GM18499 (cell line): ENCODE results near the gene DBH.

Experiments used
- ATAC-seq: cut with Tn5 transposase; IDR thresholded peaks from one replicate; pipeline ENCODE4 v1.9.1; 2021; ENCODE audit warnings: moderate number of reproducible peaks; ENCODE audit not compliant: insufficient read depth, unreplicated experiment

The DBH gene

DNA sequence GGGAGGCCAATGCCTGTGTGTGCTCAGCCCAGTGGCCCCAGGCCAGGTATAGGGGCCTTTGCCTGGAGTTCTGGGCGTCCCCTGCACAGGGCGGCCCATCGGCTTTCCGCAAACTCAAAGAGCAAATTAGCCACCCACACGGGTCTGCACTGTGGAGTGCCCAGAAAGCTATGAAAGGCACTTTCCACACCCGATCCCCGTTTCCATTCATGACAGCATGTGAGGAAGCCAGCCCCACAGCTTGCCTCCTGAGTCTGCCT lies 5.2 kb downstream of the DBH start:
- no peak for ATAC-seq

DNA sequence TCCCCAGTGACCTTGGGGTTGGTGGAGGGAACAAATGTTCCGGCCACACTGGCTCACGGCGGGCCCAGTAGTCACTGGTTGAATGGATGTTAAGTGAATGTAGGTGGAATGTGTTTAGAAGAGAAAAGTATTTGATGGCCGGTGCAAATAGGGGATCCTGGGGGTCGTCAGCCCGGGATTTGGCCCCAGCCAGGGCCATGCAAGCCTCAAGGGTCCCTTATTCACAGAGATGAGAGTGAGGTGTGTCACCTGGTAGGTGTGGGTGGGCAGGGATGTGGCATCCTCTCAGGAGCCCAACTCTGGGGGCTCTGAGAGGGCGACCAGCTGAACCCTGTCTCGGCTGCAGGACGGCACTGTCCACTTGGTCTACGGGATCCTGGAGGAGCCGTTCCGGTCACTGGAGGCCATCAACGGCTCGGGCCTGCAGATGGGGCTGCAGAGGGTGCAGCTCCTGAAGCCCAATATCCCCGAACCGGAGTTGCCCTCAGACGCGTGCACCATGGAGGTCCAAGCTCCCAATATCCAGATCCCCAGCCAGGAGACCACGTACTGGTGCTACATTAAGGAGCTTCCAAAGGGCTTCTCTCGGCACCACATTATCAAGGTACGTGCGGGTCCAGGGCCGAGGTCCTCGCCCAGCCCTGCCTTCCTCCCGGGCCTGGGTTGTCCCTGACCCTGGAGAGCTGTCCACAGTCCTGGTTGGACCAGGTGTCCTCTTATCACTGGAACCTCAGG lies 5.9 kb downstream of the DBH start:
- ATAC-seq, result no peak

DNA sequence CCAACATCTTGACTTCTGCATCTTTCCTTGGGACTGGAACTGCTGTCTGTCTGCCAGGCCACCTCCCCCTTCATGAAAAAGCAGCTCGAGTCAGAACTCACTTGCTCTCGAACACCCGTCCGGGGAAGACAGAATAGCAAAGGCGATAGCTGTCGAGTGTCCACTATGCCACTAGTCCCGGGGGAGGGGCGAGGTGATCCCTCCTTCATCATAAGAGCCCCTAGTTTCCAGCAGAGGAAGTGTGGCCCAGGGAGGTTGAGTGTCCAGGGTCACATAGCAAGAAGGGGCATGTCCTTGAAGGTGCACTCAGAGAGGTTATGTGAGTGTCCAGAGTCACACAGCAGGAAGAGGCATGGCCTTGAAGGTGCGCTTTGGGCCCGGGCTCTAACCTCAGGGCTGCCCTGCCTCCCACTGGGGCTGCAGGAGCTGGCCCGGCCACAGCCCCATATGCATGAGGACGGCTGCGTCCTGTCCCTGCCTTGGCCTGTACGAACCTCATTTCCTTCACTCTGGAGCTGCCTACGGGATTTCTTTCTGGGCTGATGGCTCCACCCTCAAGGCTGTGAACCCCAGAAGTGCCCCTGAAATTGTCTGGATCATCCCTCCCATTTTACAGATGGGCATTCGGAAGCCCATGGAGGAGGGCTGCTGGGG lies 6.7 kb downstream of the DBH start:
- no peak for ATAC-seq

DNA sequence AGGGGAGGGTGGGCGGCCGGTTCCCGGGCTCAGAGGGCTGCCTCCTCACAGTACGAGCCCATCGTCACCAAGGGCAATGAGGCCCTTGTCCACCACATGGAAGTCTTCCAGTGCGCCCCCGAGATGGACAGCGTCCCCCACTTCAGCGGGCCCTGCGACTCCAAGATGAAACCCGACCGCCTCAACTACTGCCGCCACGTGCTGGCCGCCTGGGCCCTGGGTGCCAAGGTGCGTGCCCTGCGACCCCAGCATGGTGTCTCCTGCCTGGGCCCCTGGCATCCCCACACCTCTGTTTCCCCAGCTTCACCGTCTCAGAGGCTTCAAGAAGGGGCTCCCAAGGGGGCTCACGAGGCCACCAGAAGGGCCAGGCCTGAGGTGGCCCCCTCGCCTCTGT lies 7.2 kb downstream of the DBH start:
- no peak for ATAC-seq

DNA sequence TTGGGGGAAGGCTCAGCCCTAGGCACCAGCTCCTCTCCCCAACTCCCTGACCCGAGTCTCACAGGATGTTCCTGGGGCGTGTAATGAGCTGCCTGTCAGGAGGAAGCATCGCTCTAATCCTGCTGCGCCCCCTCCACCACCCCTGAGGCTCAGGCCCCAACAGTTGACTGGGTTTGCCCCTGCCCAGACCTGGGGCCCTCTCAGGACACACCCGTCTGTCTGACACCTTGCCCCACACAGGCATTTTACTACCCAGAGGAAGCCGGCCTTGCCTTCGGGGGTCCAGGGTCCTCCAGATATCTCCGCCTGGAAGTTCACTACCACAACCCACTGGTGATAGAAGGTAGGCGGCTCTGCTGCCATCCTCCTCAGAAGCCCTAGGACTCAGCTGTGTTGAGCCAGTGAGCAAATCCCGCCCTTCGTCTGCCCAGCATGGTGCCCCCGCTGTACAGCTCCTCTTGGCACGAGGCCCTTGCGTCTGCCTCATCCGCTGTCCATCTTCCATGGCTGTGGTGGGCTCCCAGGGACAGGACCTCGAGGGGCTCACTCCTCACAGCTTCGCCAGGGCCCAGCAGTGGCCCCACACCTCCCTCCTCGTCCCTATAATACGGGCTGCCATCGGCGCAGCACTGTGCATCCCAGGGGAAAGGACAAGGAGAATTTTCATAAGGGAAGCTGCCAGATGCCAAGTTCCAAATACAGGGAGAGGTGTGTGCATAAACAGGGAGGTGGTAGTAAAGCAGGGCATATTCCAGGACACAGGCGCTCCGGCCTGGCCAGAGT lies 8.0 kb downstream of the DBH start:
- no peak for ATAC-seq

DNA sequence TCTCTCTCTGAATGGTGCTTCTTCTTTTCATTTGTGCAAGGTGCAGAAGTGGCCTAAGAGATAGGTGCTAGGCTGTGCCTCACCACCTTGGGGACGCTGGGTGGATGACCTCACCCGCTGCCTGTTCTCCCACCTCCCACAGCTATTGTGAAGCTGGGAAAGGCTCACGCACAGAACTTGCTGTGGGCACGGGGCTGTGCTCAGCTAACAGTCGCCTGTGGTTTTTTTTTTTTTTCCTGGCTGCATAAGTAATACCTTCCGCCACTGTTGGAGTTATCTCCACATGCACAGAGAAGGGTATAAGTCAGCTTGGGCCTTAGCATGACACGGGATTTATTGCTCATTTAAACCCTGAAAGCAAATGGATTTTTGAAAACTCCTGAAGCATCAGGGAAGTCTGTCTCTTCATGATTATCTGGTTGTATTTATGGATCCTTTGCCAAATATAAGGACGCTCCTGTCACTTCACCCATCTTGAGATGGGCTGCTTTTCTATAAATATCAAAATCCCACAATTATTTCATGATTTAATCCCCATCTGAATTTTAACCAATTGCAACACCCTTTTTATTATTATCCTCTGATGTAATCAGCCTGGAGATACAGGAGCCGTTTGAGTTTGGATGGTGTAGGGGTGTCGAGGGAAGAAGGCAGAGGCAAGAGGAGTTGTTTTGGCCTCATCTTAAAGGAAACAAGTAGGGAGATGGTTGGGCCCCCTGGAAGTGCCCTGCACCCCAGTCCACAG lies 9.0 kb downstream of the DBH start:
- ATAC-seq, result no peak

DNA sequence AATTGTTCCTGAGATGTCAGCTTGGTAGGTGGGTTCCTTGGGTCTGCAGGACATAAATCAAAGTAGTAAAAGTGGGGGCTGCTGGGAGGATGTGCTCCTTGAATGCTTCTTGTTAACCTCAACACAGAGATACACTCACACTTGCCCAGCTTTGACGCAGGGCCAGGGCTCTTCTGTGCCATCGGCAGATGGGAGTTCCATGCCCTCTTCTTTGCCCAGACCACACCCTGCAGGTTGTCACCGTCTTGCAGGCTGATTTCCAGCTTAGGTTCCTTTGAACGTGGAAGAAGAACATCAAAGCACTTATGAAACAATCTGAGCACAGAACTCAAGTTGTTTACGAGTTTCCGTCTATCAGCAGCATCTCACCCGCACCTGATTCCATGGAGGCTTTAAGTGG lies 11.0 kb downstream of the DBH start:
- no peak for ATAC-seq

DNA sequence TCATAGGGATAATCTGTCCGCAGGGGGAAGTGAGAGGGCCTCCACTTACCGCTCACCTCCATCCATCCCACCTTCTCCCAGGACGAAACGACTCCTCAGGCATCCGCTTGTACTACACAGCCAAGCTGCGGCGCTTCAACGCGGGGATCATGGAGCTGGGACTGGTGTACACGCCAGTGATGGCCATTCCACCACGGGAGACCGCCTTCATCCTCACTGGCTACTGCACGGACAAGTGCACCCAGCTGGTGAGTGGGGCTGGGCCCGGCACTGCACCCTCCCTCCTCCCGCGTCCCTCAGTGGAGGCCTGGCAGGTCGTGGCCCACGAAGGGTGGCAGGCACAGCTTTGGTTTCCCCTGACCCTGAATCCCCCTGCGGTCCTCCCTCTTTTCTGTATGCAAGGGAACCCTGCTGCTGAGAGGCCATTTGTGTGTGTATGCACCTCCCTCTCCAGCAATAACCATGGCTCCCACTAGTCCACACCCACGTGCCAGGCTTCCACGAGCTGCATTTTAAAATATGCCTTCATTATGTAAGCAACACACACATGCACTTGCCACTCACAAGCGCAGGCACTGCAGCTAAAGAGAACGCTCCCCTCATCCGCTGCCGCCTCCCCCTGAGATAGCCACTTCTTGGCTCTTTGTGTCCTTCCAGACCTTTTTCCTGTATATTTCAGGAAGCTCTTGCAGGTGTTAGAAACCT lies 11.8 kb downstream of the DBH start:
- no peak for ATAC-seq

DNA sequence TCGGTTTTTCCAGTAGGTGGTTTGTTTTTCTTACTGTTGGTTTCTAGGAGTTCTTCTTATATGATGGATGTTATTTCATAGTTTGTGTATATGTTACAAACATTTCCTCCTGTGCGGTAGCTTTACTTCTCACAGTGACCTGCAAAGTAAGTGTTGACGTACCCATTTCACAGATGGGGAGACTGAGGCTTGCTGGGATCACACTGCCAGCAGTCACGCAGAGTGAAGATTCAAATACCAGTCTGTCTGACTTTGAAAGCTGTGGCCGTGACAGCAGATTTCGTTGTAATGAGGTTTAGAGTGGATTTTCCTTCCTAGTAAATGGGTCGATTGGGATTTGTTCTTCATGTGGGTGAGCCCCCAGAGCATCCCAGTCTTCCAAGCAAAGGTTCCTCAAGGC lies 13.0 kb downstream of the DBH start:
- no peak for ATAC-seq

DNA sequence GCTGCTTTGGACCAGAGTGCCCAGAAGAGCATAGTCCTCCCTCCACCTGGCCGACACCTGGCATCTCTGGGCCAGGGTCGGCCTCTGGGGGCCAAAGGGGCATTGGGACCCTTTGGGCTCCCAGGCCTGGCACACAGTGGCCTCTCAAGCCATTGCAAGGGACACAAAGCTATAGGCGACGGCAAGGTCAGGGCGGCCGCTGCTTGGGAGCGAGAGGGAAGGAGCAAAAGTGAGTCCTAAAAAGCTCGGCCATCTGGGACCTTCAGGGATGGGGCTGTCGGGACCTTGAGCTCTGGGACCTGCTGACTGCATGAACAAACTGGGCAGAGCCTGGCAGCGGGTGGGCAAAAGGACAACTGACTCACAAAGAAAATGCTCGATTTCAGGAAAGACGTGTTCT lies 13.9 kb downstream of the DBH start:
- no peak for ATAC-seq

DNA sequence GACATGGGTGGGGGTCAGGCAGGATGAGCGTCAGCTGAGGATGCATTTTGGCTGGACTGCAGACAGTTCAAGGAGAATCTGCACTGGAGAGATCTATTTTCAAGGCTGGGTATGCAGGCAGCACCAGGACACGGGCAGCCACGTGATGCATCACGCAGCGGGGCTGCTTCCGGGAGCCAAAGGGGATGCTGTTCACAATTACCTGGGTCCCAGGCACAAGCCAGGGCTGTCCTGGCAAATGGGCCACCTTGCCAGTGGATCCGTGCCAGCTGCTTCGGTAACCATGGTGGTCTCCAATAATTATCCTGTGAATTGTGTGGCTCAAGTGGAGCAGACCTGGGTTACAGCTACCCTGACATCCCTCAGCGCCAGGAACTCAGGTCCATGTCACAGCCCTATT lies 17.5 kb downstream of the DBH start:
- ATAC-seq, result no peak

DNA sequence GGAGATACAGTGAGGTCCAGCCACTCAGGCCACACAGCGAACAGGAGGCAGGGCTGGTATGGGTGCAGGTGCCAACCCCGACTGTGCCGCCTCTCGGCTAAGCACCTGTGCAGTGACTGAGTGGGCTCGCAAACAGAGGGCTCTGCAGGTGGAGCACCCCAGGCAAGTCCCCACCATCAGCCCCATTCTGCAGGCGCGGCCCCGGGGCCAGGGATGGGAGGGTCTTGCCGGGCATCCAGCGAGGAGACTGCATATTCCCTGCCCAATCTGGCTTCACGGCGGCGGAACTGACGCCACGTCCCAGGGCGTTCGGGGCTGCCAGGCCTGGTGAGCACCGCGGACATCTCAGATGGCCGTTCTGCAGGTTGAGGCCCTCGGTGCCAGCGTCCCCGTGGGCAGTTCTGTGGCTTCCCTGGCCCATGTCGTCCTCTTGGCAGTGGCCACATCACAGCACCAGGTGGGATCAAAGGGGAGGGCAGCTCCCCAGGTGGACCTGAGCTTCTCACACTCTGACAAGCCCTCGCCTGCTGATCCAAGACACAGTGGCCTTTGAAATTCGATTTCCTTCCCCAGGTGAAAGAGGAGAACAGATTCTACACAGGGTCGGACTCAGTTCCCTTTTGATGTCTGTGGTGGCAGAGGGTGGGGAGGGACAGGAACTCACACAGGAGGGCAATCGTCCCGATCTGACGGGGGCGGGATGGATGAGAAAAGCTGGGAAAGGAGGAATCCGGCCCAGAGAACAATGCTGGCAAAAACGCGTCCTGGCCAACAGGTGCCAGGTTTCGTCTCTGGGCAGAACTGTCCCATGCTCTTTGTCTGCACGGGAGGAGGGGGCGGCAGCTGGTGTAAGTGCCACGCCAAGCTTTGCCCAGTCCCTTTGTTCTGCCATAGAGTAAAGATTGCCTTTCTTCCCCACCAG lies 18.8 kb downstream of the DBH start:
- no peak for ATAC-seq

DNA sequence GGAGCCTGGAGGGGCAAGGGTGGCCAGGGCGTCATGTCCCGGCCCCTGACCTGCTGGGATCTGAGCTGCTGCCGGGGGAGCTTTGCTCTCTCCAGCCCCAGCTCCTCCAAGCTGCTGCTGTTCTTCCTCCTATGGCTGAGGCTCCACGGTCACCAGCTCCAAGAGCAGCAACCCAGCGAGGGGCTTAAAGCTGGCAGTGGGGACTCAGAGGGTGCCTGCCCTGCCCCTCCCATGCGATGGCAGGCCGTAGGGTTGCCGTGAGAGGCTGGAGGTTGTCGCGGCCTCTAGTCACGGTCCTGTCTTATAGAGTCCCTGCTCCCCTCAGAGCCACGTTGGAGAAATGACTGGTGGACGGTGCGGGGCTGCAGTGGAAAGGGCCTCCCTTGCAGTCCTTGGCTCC lies 19.5 kb downstream of the DBH start:
- ATAC-seq, result no peak

DNA sequence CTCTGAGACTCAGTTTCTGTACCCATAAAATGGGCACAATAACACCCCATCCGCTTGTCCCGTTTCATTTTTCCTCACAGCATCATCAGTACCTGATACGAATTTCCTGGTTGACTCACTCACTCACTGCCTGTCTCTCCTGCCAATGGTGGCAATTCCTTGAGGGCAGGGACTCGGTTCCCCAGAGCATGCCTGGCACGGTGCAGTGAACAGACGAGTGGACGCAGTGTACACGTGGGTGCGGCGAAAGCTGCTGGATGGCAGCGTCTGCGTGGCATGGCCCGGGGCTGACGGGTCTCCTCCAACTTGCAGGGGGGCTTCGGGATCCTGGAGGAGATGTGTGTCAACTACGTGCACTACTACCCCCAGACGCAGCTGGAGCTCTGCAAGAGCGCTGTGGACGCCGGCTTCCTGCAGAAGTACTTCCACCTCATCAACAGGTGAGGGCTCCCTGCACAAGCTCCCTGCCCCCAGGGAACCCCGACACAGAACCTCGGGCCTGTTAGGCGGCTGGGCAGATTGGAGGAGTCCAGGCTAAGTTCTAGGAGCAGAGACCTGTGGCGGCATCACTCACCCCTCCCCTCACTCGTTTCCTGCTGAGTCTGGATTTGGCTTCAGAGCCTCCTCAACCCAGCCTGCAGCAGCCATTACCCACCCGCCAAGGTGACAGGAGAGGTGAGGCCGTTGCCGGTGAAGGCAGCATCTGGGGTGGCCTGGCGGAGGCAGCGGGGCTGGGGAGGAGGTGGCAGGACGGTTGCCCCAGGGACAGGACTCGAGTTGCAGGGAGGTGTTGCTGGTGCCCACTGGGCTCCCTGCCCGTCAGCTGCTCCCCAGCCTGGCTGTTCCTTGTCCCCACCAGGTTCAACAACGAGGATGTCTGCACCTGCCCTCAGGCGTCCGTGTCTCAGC lies 20.3 kb downstream of the DBH start:
- ATAC-seq, result no peak

DNA sequence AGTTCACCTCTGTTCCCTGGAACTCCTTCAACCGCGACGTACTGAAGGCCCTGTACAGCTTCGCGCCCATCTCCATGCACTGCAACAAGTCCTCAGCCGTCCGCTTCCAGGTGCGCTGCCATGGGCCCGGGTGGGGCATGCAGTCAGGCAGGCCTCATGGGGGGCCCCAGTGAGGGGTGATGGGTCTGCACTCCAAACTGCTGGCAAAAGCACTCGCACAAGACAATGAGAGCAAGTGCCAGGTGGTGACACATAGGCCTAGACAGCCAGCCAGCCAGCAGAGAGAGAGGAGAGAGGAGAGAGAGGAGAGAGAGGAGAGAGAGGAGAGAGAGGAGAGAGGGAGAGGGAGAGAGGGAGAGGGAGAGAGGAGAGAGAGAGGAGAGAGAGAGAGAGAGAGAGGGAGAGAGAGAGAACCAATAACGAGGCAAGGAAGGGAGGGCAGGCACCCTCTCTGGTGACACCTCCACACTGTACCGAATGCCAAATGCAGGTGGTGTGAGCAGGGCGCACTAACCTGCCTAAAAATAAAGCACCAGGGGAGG lies 21.0 kb downstream of the DBH start:
- ATAC-seq, result no peak

DNA sequence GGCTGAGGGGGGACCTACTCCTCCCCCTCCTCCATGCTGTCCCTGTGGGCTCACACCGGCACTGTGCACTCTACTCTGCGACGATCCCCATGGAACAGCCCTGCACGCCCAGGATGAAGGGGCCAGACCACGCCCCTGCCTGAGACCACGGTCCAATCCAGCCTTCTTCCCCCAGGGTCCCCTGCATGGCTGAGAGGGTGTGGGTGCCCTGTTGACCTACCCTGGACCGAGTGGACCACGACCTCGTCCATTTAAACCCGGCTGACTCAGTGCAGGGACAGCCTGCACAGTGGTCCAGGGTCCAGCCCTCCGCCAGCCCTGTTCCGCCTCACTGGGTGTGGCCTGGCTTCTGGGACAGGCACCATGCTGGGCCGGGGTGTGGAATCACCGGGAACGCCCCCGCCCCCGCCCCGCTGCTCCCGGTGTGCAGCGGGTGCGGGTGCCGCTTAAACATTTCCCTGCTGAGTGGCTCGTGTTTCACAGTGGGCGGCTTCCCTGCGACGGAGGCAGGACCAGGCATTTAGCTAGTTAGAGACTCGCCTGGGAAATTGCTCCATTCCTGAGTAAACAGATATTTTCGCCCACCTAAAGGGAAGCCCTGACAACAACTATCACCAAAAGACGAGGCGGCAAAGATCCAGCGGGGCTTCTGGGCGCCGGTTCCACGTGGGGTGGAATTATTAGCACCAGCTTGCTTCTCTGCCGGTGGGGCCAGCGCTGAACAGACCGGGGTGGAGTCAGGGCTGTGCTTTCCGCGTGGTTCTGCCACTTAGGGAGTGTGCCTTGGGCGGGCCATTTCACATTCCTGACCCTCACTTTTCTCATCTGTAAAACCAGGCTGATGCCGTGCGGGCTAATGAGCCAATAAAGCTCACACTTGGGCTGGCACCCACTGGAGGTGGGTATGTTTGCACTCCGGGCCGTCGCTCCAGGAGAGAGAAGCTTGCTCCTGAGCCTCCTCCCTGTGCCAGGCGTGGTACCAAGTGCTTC lies 22.6 kb downstream of the DBH start:
- no peak for ATAC-seq

DNA sequence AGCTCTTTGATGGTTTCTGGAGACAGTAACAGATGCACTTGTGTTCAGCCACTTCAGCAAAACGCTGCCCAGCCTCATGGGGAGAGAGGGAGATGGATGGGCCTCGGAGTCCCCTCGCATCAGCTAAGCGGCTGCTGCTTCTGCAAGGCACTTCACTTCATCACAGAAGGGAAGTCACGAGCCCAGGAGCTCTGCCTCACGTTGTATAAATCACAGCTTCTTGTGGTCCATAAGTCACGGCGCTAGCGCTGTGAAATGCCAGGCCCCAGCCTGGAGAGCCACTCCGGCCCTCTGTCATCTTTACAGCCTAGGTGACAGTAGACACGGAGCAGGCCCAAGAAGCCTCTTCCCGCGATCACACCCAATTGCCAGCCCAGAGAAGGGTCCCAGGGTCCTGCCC lies 23.4 kb downstream of the DBH start:
- no peak for ATAC-seq
